Stimulated activated CD4-positive, alpha-beta T cell treated with anti-CD3 and anti-CD28 coated beads, TNF-alpha, amount 100 ng/mL, for 4 hours (primary cell): Measurements from ENCODE around the gene MPST.

Experiments
- DNase-seq, 3 experiments: peaks; one replicate each; pipeline ENCODE4 v3.0.0-alpha.2; 2020; ENCODE audit warnings: low read depth in 3 of 3

MPST gene

DNA sequence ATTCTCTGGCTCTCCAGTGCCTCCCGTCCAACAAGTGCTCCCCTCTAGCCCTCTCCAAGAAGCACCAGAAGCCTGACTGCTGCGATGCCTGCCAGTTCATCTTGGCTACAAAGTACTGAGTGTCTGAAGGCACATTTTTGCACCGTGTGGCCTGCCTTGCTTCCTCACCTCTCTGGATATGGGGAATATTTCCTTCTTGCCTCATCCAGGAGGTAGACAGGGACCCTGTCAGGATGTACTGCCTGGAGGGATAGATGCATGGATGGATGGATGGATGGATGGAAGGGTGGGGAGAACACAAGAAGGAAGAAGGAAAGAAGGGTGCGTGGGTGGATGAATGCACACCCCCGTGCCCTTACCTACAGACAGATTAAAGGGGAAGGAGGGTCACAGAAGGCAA lies 59.6 kb downstream of the MPST start:
- DNase-seq: no peak
